IMR-90 (cell line): ENCODE results near the gene RPS6KB1. TPM values are rescaled to one million over a fixed set of nuclear protein-coding genes. Genes with fewer than 3 reads are reported as not detected.
"Not testable (repeated sequence)": the region's sequence is repeated elsewhere in the genome, so short reads cannot be mapped to it uniquely, and the experiment has no call there.

ENCODE experiments used
- ATAC-seq: fragments of 200-7000 bp; cut with Tn5 transposase; 2 replicates; pipeline ENCODE4 v1.9.1; 2020; ENCODE audit warnings: low read depth, mild to moderate bottlenecking, moderate library complexity
- BruUV-seq: library from RNA; stranded (reverse); fragments of 400-500 nt; replicated peaks from 2 replicates; lab custom pipeline; 2021; lab: Mats Ljungman, UMichigan
- CTCF ChIA-PET: fragments of 300-600 bp; formaldehyde crosslinking; extraction: SDS; loops from one replicate; lab custom pipeline; 2021; ENCODE audit warnings: antibody characterized with exemption; lab: Yijun Ruan, JAX
- POLR2A ChIA-PET: fragments of 300-600 bp; sonication (Branson Sonifier 250); formaldehyde crosslinking; loops from one replicate; lab custom pipeline; 2022; ENCODE audit warnings: antibody characterized with exemption; ENCODE audit not compliant: unreplicated experiment; lab: Charles Lee
- DNase-seq: peaks from one replicate; pipeline ENCODE4 v3.0.0; 2013
- H2AFZ ChIP-seq: replicated peaks from 2 replicates; pipeline ENCODE3; 2013; ENCODE audit warnings: low read length, mild to moderate bottlenecking; ENCODE audit not compliant: poor library complexity
- H2AK5ac ChIP-seq: 2 replicates; pipeline ENCODE4 v1.6.1; 2013; ENCODE audit warnings: low read depth, low read length, inconsistent platforms
- H2AK9ac ChIP-seq: replicated peaks from 2 replicates; pipeline ENCODE3; 2013; ENCODE audit warnings: mild to moderate bottlenecking, low read depth, low read length, moderate library complexity; ENCODE audit not compliant: poor library complexity
- H2BK120ac ChIP-seq: 2 replicates; pipeline ENCODE4 v1.6.1; 2013; ENCODE audit warnings: low read depth, low read length, inconsistent platforms
- H2BK15ac ChIP-seq: 3 replicates; pipeline ENCODE4 v1.6.1; 2013; ENCODE audit warnings: low read depth, low read length, inconsistent platforms
- H2BK20ac ChIP-seq: 2 replicates; pipeline ENCODE4 v1.6.1; 2013; ENCODE audit warnings: low read depth, mild to moderate bottlenecking, inconsistent platforms, low read length, moderate library complexity
- H2BK5ac ChIP-seq: 2 replicates; pipeline ENCODE4 v1.6.1; 2013; ENCODE audit warnings: mild to moderate bottlenecking, low read depth, low read length, inconsistent platforms; ENCODE audit not compliant: poor library complexity, severe bottlenecking
- H3K14ac ChIP-seq: replicated peaks from 2 replicates; pipeline ENCODE4 v1.6.1; 2013; ENCODE audit warnings: low read depth, low read length, inconsistent platforms
- H3K18ac ChIP-seq: 2 replicates; pipeline ENCODE4 v1.6.1; 2013; ENCODE audit warnings: low read depth, low read length, control low read depth
- H3K23ac ChIP-seq: 2 replicates; pipeline ENCODE4 v1.6.1; 2013; ENCODE audit warnings: low read depth, low read length, inconsistent platforms
- H3K27ac ChIP-seq: 2 replicates; pipeline ENCODE4 v1.5.1; 2013; ENCODE audit warnings: mild to moderate bottlenecking, control low read depth, low read length; ENCODE audit not compliant: insufficient read depth
- H3K27me3 ChIP-seq: 2 replicates; pipeline ENCODE4 v1.6.1; 2013; ENCODE audit warnings: low read length; ENCODE audit not compliant: control insufficient read depth, insufficient read depth
- H3K36me3 ChIP-seq: 2 replicates; pipeline ENCODE4 v1.6.1; 2013; ENCODE audit warnings: low read length, mixed read lengths; ENCODE audit not compliant: control insufficient read depth, insufficient read depth
- H3K4ac ChIP-seq: 2 replicates; pipeline ENCODE4 v1.6.1; 2013; ENCODE audit warnings: low read depth, low read length, inconsistent platforms
- H3K4me1 ChIP-seq: 2 replicates; pipeline ENCODE4 v1.6.1; 2013; ENCODE audit warnings: low read length, mixed read lengths; ENCODE audit not compliant: control insufficient read depth, insufficient read depth
- H3K4me2 ChIP-seq: 2 replicates; pipeline ENCODE4 v1.6.1; 2013; ENCODE audit warnings: low read depth, mild to moderate bottlenecking, control low read depth, low read length, moderate library complexity
- H3K4me3 ChIP-seq: 2 replicates; pipeline ENCODE4 v1.5.1; 2013; ENCODE audit warnings: low read depth, mild to moderate bottlenecking, control low read depth, low read length, moderate library complexity; ENCODE audit not compliant: insufficient read depth
- H3K56ac ChIP-seq: 2 replicates; pipeline ENCODE4 v1.6.1; 2013; ENCODE audit warnings: low read length, inconsistent platforms; ENCODE audit not compliant: insufficient read depth; ENCODE audit errors: extremely low read depth
- H3K79me1 ChIP-seq, 2 experiments: 2 replicates each; pipeline ENCODE4 v1.6.1; 2013; ENCODE audit warnings: low read length in 2 of 2, inconsistent platforms in 1 of 2, low read depth in 1 of 2
- H3K9ac ChIP-seq: 2 replicates; pipeline ENCODE4 v1.6.1; 2013; ENCODE audit warnings: low read depth, low read length, control low read depth
- H3K9me1 ChIP-seq: 2 replicates; pipeline ENCODE4 v1.6.1; 2013; ENCODE audit warnings: low read length, inconsistent platforms; ENCODE audit not compliant: insufficient read depth
- H3K9me3 ChIP-seq: 2 replicates; pipeline ENCODE4 v1.6.1; 2013; ENCODE audit warnings: low read length; ENCODE audit not compliant: control insufficient read depth, insufficient read depth
- H4K20me1 ChIP-seq: 2 replicates; pipeline ENCODE4 v1.6.1; 2013; ENCODE audit warnings: low read length, inconsistent platforms; ENCODE audit not compliant: insufficient read depth
- H4K5ac ChIP-seq: 2 replicates; pipeline ENCODE4 v1.6.1; 2013; ENCODE audit warnings: mild to moderate bottlenecking, low read depth, low read length, control low read depth
- H4K8ac ChIP-seq, 2 experiments: 2 replicates each; pipeline ENCODE4 v1.6.1; 2013; ENCODE audit warnings: low read depth in 2 of 2, low read length in 2 of 2, control low read depth in 1 of 2, inconsistent platforms in 1 of 2
- H4K91ac ChIP-seq: 2 replicates; pipeline ENCODE4 v1.6.1; 2013; ENCODE audit warnings: low read depth, low read length, inconsistent platforms; ENCODE audit not compliant: insufficient read depth
- WGBS, 2 experiments: methylation state at CpG; one replicate each; pipeline versions ENCODE4 v1.1.5 to v1.1.7; 2013; ENCODE audit warnings: missing lambda C conversion rate in 2 of 2; ENCODE audit not compliant: insufficient read length in 1 of 2; ENCODE audit errors: extremely low coverage in 2 of 2; 5-methylcytosine and 5-hydroxymethylcytosine counted together
- dilution Hi-C: fragments of 300-500 bp; cut with HindIII; formaldehyde crosslinking; loops from one replicate; pipeline ENCODE4 v1.14.3; 2018; ENCODE audit warnings: low sequenced_read_pairs; ENCODE audit not compliant: unreplicated experiment
- in situ Hi-C: fragments of 300-500 bp; cut with MboI; formaldehyde crosslinking; loops from 3 replicates; pipeline ENCODE4 v1.14.3; 2019; ENCODE audit warnings: low sequenced_read_pairs, inconsistent platforms, mixed read lengths
- intact Hi-C: fragments of 100-400 bp; cut with micrococcal nuclease; formaldehyde crosslinking; loops from 2 replicates; pipeline ENCODE4 v1.10.0; 2022
- polyA plus RNA-seq, 3 experiments: library from polyadenylated mRNA; depleted of rRNA; stranded (reverse); fragments of >200 nt; gene quantifications; 2 replicates each; pipeline ENCODE4 v1.2.3, GENCODE V29; 2012; ENCODE audit warnings: low replicate concordance in 1 of 3
- total RNA-seq: library from RNA; depleted of rRNA; stranded (reverse); fragments of >200 nt; gene quantifications from 2 replicates; pipeline ENCODE4 v1.2.3, GENCODE V29; 2012

The RPS6KB1 gene
- total and polyA plus RNA-seq, 2 of the 4 experiments (the other 2 are of a cell fraction), result 11.7 to 20.3 TPM

GRCh38 chr17:59940697-59941096 is 47.8 kb downstream of the RPS6KB1 start:
- DNase-seq, H3K4me2 ChIP-seq, H3K23ac ChIP-seq, H2AK5ac ChIP-seq, H4K91ac ChIP-seq, H3K18ac ChIP-seq, H4K8ac ChIP-seq, H2BK20ac ChIP-seq, H2BK120ac ChIP-seq, H2BK5ac ChIP-seq, H2AFZ ChIP-seq, H3K27me3 ChIP-seq, H3K9me1 ChIP-seq, H3K9me3 ChIP-seq, H3K4me3 ChIP-seq, H2AK9ac ChIP-seq, H3K4ac ChIP-seq, H2BK15ac ChIP-seq, intact Hi-C loops, H3K14ac ChIP-seq, ATAC-seq, H3K27ac ChIP-seq, H3K56ac ChIP-seq, H3K9ac ChIP-seq, H3K4me1 ChIP-seq, H4K5ac ChIP-seq, BruUV-seq, H3K79me1 ChIP-seq, H4K20me1 ChIP-seq: not testable (repeated sequence)
- peaks cover 23% of the 10 kb centered on the region for H3K36me3 ChIP-seq
- in situ Hi-C loops (loop anchor here (10.0 to 25.0 kb wide), 2 partner anchors 114 to 247 kb away; no protein-coding TSS in a partner anchor), dilution Hi-C loops (loop anchor here (25.0 kb wide), 1 partner anchor 122 kb away; no protein-coding TSS in a partner anchor)
- POLR2A ChIA-PET, result interaction anchor here (0.5 kb wide), 1 partner anchor 567 kb away, joined by 8 read pairs; no protein-coding TSS in a partner anchor
- CTCF ChIA-PET, result interaction anchor here (0.6 kb wide), 1 partner anchor 23 kb away, joined by 4 read pairs; no protein-coding TSS in a partner anchor
- no CpG with 5 or more reads among the region's 3 CpGs for WGBS, 2 experiments
